VCaP (cell line): ENCODE measurements around the gene HIGD1A.

ENCODE experiments used
- H3K27ac ChIP-seq: fragments of 450-650 bp; 2 replicates; pipeline ENCODE4 v1.5.1; 2017
- TF ChIP-seq, protein P1 (sequence below): fragments of 450-650 bp; conservative IDR thresholded peaks from 2 replicates; pipeline ENCODE4 v1.5.1; 2017; ENCODE audit warnings: mild to moderate bottlenecking, moderate library complexity

The HIGD1A gene

DNA sequence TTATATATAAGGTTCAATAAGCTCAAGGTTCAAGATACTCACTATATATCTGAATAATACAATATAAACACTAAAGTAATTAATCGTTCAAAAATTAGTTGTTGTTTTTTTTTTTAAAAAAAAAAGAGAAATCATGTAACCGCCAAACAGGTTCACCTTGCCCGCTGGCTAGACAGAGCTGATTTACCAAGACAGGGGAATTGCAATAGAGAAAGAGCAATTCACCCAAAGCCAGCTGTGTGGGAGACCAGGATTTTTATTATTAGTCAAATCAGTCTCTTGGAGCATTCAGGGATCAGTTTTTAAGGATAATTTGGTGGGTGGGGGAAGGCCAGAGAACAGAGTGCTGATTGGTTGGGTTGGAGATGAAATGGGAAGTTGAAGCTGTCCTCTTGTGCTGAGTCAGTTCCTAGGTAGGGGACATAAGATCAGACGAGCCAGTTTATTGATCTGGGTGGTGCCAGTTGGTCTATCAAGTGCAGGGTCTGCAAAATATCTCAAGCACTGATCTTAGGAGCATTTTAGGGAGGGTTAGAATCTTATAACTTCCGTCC lies 7.9 kb downstream of the HIGD1A start:
- TF ChIP-seq, protein P1, sequence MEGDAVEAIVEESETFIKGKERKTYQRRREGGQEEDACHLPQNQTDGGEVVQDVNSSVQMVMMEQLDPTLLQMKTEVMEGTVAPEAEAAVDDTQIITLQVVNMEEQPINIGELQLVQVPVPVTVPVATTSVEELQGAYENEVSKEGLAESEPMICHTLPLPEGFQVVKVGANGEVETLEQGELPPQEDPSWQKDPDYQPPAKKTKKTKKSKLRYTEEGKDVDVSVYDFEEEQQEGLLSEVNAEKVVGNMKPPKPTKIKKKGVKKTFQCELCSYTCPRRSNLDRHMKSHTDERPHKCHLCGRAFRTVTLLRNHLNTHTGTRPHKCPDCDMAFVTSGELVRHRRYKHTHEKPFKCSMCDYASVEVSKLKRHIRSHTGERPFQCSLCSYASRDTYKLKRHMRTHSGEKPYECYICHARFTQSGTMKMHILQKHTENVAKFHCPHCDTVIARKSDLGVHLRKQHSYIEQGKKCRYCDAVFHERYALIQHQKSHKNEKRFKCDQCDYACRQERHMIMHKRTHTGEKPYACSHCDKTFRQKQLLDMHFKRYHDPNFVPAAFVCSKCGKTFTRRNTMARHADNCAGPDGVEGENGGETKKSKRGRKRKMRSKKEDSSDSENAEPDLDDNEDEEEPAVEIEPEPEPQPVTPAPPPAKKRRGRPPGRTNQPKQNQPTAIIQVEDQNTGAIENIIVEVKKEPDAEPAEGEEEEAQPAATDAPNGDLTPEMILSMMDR, result no peak
- H3K27ac ChIP-seq, result no peak overlapping the region

DNA sequence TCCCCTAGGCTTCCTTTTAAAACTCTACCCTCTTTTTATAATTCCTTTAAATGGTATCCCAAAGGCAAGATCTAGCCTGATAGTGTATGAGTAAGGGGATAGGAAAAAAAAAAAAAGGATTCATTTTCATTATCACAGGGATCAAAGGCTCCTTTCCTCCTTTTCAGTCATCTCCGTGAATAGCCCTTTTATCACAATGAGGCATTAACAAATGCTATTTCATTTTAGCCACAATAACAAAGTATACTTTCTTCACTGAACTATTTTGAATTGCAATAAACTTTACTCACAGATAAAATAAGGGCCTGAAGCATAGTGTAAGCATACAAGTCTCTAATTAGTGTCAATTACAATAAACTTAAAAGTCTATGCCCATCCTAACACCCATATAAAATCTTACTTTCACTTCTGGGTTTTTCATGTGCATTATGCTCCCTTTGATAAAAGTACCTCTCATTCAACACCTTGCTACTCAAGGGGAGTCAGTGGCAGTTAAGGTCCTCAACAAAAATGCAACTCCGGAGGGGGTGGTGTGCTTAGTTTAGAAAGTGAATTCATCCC lies 8.6 kb downstream of the HIGD1A start:
- no peak overlapping the region for H3K27ac ChIP-seq
- TF ChIP-seq, protein P1, result no peak

DNA sequence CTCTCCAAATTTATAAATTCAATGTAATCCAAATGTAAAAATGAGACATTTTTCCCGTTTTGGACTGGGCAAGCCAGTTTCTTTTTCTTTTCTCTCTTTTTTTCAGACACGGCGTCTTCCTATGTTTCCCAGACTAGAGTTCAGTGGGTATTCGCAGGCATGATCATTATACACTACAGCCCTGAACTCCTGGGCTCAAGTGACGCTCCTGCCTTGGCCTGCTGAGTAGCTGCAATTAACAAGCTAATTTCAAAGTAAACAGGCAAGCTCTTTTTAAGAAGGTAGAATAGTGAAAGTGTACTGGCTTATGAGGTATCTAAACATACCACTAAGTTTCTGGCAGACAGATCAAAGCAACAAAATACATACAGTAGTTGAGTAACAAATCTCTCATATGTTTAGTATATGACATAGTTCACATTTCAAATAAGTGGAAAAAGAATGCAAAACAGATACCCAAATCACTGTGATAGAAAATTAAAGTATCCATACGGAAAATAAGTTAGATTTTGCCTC lies 13.5 kb downstream of the HIGD1A start:
- peak overlapping the region; percentile 42 for H3K27ac ChIP-seq
- TF ChIP-seq, protein P1, result no peak

DNA sequence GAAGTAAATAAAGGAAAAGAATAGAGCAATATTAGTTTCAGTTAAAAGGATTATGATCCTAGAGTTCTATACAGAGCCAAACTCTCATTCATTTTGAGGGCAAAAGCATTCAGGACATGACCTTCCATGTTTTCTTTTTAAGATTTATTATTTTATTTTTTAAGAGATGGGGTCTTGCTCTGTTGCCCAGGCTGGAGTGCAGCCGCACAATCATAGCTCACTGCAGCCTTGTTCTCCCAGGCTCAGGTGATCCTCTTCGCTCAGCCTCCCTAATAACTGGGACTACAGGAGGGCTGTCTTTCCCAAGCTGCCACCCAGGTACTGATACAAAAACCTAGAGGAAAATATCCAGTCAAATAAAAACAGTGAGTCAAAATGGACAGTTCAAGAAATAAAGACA lies 17.7 kb downstream of the HIGD1A start:
- TF ChIP-seq, protein P1, result no peak
- H3K27ac ChIP-seq, result no peak overlapping the region

DNA sequence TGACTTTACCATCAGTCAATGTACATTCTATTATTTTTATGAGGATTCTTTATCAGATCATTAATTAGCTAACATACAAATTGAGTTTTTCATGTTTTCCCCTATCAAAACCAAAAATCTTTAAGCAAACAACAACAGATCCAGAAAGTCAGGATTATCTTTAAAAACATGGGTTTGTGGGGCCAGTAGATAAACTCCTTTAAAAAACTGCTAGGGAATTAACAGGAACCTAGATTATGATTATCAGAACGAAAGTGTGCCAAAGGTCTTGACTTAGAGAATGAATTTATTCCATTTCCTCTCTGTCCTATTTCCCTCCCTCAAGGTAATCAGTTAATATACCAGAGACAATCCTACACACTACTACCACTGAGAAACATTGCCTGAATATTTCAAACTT lies 18.1 kb downstream of the HIGD1A start:
- H3K27ac ChIP-seq, result no peak overlapping the region
- TF ChIP-seq, protein P1, result no peak

DNA sequence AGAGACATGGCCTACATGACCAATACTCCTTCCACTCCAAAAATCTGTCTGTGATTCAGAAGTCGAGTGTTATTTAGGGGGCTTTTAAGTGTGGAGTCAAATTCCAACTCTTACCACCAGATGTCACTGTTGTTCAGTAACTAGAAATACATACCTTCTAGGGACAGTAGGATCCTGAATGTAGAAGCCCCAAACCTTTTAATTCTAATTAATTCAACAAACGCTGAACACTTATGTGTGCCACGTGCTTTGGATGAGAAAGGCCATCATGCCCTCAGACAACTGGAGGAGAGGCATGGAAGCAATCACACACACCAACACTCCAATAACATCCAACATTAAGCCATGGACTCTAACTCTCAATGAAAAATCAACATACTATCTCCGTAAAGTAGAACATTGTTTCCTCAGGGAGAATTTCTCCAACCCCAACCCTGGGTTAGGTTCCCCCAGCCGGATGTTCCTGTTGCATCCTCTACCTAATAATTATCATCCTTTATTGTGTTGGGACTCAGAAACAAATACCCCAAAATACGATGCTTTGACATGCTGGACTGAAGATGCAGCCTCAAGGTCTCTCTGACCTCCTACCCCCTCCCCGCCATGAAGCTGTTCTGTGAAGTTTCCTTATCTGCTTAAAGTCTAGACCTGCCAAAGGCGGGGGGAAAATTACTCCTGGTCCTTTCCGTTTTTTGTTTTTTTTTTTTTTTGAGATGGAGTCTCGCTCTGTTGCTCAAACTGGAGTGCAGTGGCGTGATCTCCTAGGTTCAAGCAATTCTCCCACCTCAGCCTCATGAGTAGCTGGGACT lies 23.2 kb downstream of the HIGD1A start:
- peak overlapping the region; percentile 21; the same call in 1 of the 2 replicates for H3K27ac ChIP-seq
- TF ChIP-seq, protein P1, result peak; percentile 86

DNA sequence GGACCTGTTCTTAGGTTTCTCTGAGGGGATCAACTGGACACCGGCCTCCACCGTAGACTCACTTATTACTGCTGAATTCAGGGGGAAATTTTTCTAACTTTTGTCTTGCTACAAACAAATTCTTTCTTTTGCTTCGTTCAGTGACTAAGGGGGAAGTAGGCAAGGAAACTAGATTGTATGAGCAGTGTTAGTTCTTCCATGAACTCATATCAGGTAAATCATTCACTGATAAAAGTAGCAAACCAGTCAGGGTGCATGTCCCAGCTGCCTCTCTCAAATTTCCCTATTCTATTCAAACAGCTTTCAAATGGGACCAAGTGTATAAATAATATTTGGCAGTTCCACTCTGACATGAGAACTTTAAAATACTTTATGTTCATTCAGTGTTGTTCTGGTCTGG lies 23.9 kb downstream of the HIGD1A start:
- TF ChIP-seq, protein P1, result no peak
- peak overlapping the region; percentile 7; the same call in 1 of the 2 replicates for H3K27ac ChIP-seq
